Activated gamma-delta T cell (primary cell): ENCODE measurements around the gene ERMAP.
"Not testable (repeated sequence)": the region's sequence is repeated elsewhere in the genome, so short reads cannot be mapped to it uniquely, and the experiment has no call there.

ENCODE experiments used
- DNase-seq: peaks from one replicate; lab custom pipeline; 2025; lab: John Stamatoyannopoulos, UW

Gene ERMAP

GRCh38 chr1:42845193-42845592, 28.3 kb downstream of the ERMAP start:
- DNase-seq: no peak

- DNase-seq: no peak
These were observed 28.9 kb downstream of the ERMAP start for GRCh38 chr1:42845866-42846256.

DNA sequence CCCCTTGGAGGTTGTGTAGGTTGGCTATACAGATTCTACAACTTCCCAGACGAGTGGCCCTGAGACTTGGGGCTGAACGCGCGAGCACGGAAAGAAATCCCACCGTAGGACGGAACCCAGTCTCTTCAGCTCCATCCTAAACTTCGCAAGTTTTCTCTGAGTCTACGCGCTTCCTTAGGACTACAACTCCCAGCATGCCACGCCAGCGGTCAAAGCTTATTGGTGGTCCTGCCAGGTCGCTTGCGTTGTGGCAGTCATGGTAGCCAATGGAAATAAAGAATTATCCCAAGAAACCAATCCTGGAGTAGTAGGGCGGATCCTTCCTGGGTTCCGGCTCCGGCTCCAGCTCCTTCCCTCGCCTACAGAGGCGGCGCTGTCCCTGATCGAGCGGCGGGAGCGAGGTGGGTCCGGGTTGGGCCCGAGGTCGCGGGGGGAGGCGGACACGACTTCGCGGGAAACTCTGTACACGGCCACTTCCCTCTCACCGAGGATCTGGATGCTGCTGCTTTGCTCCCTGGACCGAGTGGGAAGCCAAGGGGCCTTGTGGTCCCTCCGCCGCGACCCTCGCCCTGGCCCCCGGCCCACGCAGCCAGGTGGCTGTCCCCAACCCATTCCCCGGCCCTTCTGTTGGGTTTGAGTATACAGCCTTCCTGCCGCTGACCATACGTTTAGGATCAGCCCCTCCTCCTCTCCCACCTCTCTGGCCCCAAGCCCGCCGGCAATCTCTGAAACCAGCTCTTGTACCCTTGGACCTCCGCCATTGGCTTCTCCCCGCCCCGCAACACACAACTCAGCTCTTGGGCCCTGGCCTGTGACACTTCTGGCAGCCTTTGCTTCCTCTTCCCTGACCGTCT, 29.6 kb downstream of the ERMAP start, which contains the start of gene ZNF691:
TSS of gene ZNF691 (plus strand) at position 357 of the 854 bp plus-strand sequence. CDS start 3,046 bp downstream, outside the sequence.
- peak; percentile 55 for DNase-seq

- DNase-seq: no peak
These were observed 30.2 kb downstream of the ERMAP start for GRCh38 chr1:42847111-42847595.

DNA sequence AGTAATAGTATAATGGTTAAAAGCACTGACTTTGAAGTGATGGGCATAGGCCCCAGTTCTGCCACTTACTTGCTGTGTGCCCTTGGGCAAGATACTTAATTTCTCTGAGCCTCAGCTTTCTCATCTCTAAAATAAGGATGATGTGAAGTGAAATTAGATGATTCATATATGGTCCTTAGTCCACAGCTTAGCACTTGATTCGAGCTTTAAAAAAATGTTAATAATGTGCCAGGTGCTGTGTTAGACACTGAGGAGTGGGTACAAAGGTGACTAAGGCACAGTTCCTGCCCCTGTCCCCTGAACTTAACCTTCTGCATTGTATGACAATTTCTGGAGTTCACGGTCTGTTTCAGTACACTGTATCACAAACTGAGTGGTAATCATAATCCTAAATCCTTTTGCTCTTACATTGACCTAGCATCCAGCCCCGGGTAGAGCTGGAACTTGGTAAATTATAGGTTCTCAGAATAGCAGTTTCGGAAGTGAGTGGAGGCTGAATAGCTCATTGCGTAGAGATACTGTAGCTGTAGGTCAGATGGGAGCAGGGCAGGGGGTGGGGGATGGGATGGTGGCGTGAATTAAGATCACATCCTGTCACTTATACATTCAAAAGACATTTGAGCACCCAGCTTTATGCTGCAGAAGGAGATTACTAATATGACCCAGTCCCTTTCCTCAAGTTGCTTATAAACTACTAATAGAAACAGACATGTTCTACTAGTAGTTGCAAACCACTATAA, 31.0 kb downstream of the ERMAP start:
- no peak for DNase-seq

GRCh38 chr1:42848823-42849537, 32.1 kb downstream of the ERMAP start:
- DNase-seq: no peak

GRCh38 chr1:42849944-42850343, 33.0 kb downstream of the ERMAP start:
- DNase-seq: no peak

DNA sequence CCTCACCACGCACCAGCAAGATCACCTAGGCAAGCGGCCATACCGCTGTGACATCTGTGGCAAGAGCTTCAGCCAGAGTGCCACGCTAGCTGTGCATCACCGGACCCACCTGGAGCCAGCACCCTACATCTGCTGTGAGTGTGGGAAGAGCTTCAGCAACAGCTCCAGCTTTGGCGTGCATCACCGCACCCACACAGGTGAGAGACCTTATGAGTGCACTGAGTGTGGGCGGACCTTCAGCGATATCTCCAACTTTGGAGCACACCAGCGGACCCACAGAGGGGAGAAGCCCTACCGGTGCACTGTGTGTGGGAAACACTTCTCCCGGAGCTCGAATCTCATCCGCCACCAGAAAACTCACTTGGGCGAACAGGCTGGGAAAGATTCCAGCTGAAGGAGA, 34.5 kb downstream of the ERMAP start:
- DNase-seq: no peak

- DNase-seq: no peak
These were observed 35.2 kb downstream of the ERMAP start for GRCh38 chr1:42851960-42852607.

- no peak for DNase-seq
These were observed 35.7 kb downstream of the ERMAP start for GRCh38 chr1:42852608-42852980.

DNA sequence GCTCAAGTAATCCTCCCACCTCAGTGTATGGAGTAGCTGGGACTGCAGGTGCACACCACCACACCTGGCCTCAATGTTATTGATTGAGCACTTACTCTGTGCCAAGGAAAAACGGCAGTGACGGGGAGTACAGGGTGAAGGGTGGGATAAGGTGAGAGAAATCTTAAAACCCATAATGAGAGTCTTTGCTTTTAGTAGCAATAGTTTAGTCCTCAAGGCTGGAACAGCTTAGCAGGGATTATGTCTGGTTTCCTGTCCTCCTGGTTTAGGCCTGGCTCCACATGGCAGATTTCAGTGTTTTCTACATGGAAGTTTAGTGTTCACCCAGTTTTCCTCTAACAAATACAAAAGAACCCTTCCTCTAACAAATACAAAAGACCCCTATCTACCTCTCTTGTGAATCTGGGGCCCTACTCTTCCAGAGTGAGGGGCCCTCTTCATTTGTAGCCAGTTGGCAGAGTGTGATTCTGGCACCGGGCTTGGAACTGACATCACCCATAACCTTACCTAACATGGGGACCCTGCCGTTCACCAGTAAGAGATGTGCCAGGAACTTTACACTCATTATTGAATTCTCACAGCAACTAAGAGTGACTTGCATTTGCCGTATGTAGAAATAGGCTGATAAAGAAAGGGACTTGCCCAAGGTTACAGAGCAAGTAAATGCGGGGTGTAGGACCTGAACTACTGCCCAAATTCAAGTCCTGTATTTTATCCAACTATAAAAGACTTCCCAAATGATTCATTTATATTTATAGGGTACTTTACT, 36.4 kb downstream of the ERMAP start:
- DNase-seq: no peak

- DNase-seq: not testable (repeated sequence)
These were observed 39.6 kb downstream of the ERMAP start for GRCh38 chr1:42856554-42856953.

GRCh38 chr1:42859366-42859765, 42.4 kb downstream of the ERMAP start:
- not testable (repeated sequence) for DNase-seq

GRCh38 chr1:42860339-42861013, 43.6 kb downstream of the ERMAP start:
- no peak for DNase-seq

GRCh38 chr1:42861014-42861399, 44.1 kb downstream of the ERMAP start:
- no peak for DNase-seq

DNA sequence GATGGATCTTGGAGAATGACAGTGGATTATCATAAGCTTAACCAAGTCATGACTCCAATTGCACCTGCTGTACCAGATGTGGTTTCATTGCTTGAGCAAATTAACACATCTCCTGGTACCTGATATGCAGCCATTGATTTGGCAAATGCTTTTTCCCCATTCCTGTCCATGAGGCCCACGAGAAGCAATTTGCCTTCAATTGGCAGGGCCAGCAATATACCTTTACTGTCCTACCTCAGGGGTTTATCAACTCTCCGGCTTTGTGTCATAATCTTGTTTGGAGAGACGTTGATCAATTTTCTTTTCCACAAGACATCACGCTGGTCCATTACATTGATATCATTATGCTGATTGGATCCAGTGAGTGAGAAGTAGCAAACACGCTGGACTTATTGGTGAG, 49.6 kb downstream of the ERMAP start:
- no peak for DNase-seq

DNA sequence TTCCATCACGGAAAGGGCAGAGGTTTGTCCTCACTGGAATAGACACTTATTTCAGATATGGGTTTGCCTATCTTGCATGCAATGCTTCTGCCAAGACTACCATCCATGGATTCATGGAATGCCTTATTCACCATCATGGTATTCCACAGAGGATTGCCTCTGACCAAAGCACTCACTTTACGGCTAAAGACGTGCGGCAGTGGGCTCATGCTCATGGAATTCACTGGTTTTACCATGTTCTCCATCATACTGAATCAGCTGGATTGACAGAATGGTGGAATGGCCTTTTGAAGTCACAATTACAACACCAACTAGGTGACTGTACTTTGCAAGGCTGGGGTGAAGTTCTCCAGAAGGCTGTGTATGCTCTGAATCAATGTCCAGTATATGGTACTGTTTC, 51.5 kb downstream of the ERMAP start:
- not testable (repeated sequence) for DNase-seq

- not testable (repeated sequence) for DNase-seq
These were observed 52.3 kb downstream of the ERMAP start for GRCh38 chr1:42869254-42869653.

GRCh38 chr1:42869751-42870150, 52.8 kb downstream of the ERMAP start:
- not testable (repeated sequence) for DNase-seq

DNA sequence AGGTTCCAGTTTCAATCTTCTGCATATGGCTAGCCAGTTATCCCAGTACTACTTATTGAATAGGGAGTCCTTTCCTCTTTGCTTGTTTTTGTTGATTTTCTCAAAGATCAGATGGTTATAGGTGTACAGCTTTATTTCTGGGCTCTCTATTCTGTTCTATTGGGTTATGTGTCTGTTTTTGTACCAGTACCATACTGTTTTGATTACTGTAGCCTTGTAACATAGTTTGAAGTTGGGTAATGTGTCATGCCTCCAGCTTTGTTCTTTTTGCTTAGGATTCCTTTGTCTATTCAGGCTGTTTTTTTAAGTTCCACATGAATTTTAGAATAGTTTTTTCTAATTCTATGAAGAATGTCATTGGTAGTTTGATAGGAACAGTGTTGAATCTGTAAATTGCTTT, 56.2 kb downstream of the ERMAP start:
- DNase-seq: not testable (repeated sequence)
